Activated CD4-positive, alpha-beta T cell treated with anti-CD3 and anti-CD28 coated beads, Interleukin-2, amount 50 U/mL, for 24 hours (primary cell): ENCODE results near the gene ABL2.

Experiments used
- DNase-seq, 2 donors: peaks; one replicate each; pipeline ENCODE4 v3.0.0-alpha.2; 2020; ENCODE audit warnings: low read depth in 1 of 2, low spot score in 1 of 2

The ABL2 gene

DNA sequence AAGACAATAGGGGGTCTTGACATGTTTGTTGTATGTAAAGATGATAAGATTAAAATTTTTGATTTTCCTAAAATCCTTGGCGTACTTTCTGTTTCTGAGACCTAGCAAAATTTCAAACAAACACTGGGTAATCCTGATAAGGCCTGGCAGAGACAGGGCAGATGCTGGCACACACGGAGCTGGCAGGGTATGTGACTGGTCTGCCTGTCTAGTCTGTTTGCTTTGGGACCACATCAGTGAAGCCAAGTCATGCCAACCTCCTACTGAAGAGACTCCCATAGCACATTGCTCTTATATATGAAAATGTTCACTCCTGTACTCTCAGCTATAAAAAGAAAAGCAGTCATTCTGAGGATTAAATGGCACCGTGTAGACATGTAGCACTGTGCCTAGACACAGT is 133.6 kb downstream of the ABL2 start:
- no peak for DNase-seq

- DNase-seq, result no peak
Measured at GRCh38 chr1:179095377-179095776, 134.1 kb downstream of the ABL2 start.

DNA sequence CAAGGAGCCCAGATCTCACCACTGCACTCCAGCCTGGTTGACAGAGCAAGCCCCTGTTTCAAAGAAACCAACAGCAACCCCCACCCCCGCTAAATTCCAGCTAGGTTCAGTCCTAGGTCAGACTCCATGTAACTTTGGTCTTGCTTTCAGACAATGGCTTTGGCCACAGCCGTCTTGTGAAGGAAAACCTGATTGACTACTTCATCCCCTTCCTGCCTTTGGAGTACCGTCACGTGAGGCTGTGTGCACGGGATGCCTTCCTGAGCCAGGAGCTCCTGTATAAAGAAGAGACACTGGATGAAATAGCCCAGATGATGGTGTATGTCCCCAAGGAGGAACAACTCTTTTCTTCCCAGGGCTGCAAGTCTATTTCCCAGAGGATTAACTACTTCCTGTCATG is 134.7 kb downstream of the ABL2 start:
- DNase-seq, result no peak

GRCh38 chr1:179092896-179093461 is 136.5 kb downstream of the ABL2 start:
- DNase-seq, result no peak

GRCh38 chr1:179091691-179092165 is 137.7 kb downstream of the ABL2 start:
- no peak for DNase-seq

DNA sequence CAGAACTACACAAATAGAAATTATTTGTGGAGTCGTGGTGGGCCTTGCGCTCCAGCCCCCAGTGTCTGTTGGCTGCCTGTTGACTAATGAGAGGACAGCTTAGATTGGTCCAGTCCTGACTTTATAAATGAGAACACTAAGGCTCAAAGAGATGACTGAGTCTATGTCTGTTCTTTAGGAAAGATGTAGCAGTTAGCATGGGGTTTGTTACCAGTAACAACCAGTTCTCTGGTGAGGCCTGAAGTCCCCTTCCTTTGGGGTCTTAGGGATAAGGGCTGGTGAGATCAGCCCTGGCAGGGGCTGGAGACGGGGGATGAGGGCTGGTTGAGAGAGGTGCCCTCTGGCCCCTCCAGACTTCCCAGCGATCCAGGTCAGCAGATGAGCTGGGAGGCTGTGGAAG is 138.6 kb downstream of the ABL2 start:
- DNase-seq, result no peak

GRCh38 chr1:179090522-179090921 is 139.0 kb downstream of the ABL2 start:
- no peak for DNase-seq

- no peak for DNase-seq
Measured at GRCh38 chr1:179089827-179090482, 139.5 kb downstream of the ABL2 start.

DNA sequence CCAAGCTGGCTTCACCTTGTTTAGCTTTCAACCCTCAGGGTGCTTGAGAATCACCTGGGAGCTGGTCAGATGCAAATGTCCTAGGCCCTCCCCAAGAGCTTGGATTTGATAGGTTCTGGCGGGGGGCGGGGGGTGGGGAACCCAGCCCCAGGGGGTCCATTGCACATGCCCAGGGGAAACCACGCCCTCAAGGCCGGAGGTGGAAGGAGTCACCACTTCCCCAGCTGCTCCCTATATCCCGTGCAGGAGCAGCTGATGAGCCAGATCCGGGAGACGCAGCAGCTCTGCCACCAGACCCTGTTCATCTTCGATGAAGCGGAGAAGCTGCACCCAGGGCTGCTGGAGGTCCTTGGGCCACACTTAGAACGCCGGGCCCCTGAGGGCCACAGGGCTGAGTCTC is 141.8 kb downstream of the ABL2 start:
- DNase-seq, result no peak

DNA sequence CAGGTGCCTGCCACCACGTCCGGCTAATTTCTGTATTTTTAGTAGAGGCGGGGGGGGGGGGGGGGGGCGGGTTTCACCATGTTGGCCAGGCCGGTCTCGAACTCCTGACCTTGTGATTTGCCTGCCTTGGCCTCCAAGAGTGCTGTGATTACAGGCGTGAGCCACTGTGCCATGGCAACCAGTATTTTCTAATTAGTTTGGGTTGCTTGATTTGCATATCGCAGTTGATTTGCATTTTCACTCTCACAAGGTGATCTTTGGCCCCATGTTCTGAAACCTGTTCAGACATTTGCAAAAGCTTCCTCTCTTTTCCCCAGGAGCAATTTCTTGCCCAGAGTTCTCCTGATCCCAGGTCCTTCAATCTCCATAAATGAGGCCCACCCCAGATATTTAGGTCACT is 145.9 kb downstream of the ABL2 start:
- DNase-seq, result no peak

GRCh38 chr1:179082999-179083335 is 146.5 kb downstream of the ABL2 start:
- DNase-seq, result peak; percentile 9

DNA sequence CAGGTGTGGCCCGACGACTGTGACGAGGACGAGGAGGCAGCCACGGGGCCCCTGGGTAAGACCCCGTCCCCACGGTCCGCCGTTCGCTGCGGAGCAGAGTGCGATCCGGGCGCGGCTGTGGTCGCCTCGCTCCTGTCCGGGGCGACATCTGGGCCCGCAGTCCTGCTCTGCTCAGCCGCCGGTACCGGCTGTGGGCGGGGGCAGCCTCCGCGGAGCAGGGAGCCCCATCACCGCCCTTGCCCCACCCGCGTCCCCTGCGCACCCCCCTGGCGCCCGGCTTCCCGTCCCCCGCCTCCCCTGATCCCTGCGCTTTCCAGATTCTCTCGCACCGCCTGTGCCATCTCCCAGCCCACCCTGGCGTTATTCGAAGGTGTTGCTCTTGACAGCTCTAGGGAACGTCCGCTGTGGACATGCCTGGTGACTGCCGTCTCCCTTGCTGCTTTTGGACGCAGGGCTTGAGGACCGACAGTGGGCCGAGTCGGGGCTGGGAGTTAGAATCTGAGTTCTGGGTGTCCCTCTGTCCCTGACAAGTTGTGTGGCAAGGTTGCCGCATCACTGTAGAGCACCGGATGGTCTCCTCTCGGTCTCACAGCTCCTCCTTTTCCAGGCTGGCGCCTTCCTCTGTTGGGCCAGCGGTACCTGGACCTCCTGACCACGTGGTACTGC is 147.0 kb downstream of the ABL2 start:
- peak; percentile 6 to 13 for DNase-seq

DNA sequence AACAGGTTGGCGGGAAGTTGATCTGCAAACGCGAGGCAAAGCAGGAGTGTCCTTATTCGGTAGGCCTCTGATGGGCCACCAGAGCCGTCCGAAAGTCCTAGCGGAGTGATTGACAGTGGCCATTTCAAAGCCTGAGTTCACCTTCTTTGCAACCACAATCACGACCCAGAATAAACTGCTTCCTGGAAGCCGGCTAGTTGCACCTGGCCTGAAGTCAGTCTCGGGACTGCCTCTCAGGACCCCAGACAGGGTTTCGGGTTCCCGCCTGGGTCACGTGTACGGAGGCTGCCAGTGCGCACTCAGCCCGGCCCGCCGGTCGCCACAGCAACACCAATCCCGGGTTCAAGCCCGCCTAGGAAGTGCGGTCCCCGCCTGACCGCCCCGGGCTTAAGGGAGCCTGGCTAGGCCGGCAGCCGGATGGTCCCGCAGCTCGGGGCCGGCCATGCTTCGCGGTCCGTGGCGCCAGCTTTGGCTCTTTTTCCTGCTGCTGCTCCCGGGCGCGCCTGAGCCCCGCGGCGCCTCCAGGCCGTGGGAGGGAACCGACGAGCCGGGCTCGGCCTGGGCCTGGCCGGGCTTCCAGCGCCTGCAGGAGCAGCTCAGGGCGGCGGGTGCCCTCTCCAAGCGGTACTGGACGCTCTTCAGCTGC is 147.7 kb downstream of the ABL2 start, which contains the start of gene TOR3A:
TSS of gene TOR3A (plus strand) at position 384 of the 646 bp plus-strand sequence. CDS start at position 443, 59 bp downstream.
- peak; percentile 60 to 77 for DNase-seq

DNA sequence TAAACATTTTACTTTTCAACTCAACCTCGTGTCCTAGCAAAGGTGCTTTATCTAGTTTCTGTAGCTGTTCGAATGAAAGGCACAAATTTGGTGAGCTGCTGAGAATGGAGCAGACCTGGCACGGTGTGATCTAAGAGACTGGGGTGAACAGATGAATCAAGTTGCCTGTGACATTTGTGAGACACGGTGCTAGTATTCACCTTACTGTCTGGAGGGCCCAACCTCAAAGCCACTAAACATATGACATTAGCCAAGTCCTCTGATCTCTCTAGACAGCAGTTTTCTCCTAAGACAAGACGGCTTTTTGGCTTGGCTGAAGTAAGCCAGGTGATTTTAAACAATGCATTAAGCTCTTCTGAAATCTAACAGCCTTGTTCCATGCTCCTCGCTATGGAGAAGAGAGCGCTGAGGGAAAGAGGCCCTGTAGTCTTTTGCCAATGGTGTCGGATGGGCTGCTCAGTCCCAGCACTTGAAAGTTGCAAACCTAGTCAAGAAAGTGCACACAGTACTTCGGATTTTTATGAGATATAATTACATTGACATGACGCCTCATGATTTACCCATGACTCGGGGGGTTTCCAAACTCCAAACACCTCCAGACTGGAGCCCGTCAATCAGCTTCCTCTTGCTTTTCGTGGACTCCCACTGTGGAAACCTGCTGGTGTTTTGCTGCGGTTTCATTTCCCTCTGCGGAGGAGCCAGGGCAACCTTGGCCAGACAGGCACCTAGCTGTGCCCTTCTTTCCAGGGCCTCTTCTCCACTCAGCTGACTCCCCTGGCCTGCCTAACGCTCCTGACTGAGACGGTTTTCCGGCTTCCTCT is 148.4 kb downstream of the ABL2 start:
- peak in 1 of 2 donors; percentile 25 for DNase-seq

DNA sequence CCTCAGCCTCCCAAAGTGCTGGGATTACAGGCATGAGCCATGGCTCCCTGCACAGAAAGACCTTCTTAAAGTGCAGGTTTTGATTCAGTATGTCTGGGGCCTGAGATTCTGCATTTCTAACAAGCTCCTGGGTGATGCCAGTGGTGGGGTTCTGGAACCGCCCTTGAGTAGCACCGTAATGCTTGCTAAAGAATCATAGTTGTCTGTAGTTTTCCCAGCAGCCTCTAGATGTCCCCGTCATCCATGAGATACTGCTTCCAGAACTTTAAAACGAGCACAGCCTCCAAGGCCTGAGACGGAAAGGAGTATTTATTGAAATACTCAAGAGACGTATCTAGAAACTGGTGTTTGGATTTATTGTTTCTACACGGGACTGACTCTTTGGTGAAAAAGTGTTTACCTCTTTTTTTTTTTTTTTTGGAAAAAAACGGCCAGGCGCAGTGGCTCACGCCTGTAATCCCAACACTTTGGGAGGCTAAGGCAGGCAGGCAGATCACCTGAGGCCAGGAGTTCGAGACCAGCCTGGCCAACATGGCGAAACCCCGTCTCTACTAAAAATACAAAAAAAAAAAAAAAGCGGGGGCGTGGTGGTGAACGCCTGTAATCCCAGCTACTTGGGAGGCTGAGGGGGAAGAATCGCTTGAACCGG is 150.2 kb downstream of the ABL2 start:
- peak in 1 of 2 donors; percentile 45 for DNase-seq

DNA sequence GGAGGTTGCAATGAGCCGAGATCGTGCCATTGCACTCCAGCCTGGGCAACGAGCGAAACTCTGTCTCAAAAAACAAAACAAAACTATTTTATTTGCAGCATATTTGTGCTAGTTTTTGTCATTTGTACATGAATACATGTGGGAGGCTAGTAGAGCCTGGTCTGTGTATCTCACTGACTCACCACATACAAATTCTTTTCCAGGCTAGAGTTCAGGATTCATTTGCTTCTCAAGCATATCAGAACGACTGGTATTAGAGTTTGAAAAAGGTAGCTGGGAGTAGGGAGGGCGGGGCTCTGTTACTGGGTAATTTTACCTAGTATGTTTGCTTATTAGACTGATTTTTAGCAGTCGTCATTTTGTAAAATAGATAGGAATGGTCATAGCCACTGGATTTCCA is 152.1 kb downstream of the ABL2 start:
- no peak for DNase-seq

DNA sequence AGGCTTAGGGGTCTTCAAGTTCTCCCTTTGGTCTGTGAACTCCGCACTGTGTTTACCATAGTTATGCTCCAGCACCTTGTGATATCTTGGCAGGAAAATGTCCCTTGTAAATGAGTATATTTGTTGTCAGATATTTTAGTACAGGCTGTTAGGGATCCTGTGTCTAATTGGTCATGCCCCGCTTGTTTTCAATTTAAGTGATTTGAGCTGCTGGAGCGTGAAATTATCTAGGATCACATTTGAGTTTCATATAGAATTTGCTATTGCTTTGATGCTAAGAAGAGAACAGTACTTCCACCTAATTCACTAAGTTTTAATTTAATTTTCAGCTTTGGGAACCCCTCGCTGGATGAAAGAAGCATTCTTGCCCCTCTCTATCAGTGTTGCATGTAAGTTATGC is 163.0 kb downstream of the ABL2 start:
- no peak for DNase-seq

GRCh38 chr1:179061360-179062282 is 167.9 kb downstream of the ABL2 start:
- DNase-seq, result no peak
